Posterior cingulate gyrus (tissue), 11 donors: Measurements from ENCODE around the gene CCM2.
A peak's percentile ranks its signal among the peaks of the same experiment; 100 is the strongest.
"Not testable (repeated sequence)": the region's sequence is repeated elsewhere in the genome, so short reads cannot be mapped to it uniquely, and the experiment has no call there.

Source experiments
- DNase-seq, 10 donors: peaks; one replicate each; pipeline versions ENCODE4 v3.0.0 to v3.0.0-alpha.2; 2020 to 2021; ENCODE audit warnings: mixed read lengths in 3 of 10
- intact Hi-C: fragments of 100-400 bp; cut with DNase I; formaldehyde crosslinking; loops from one replicate; pipeline ENCODE4 v1.15.1; 2023

The CCM2 gene

GRCh38 chr7:45026984-45027773 is 27.2 kb downstream of the CCM2 start:
- intact Hi-C loops = no loop called here
- DNase-seq = no peak

GRCh38 chr7:45027774-45028114 is 27.7 kb downstream of the CCM2 start:
- no peak for DNase-seq
- intact Hi-C loops = no loop called here

- no peak for DNase-seq
- intact Hi-C loops = no loop called here
These were observed 28.3 kb downstream of the CCM2 start for GRCh38 chr7:45028138-45028919.

- intact Hi-C loops = no loop called here
- DNase-seq = no peak
These were observed 28.9 kb downstream of the CCM2 start for GRCh38 chr7:45028920-45029344.

- DNase-seq = no peak
- intact Hi-C loops = no loop called here
These were observed 31.8 kb downstream of the CCM2 start for GRCh38 chr7:45031829-45032228.

- DNase-seq = no peak
- intact Hi-C loops = no loop called here
These were observed 32.4 kb downstream of the CCM2 start for GRCh38 chr7:45032421-45032820.

GRCh38 chr7:45033261-45033930 is 33.4 kb downstream of the CCM2 start:
- DNase-seq = no peak
- intact Hi-C loops = no loop called here

GRCh38 chr7:45033931-45034290 is 33.9 kb downstream of the CCM2 start:
- intact Hi-C loops = no loop called here
- DNase-seq = peak in 1 of 10 donors; percentile 17

GRCh38 chr7:45034710-45035109 is 34.7 kb downstream of the CCM2 start:
- intact Hi-C loops, DNase-seq: not testable (repeated sequence)

- intact Hi-C loops = no loop called here
- no peak for DNase-seq
These were observed 35.4 kb downstream of the CCM2 start for GRCh38 chr7:45035371-45035770.

- no peak for DNase-seq
- intact Hi-C loops = no loop called here
These were observed 35.9 kb downstream of the CCM2 start for GRCh38 chr7:45035893-45036292.

GRCh38 chr7:45036317-45036716 is 36.3 kb downstream of the CCM2 start:
- intact Hi-C loops = no loop called here
- no peak for DNase-seq

GRCh38 chr7:45036796-45037195 is 36.8 kb downstream of the CCM2 start:
- intact Hi-C loops = no loop called here
- no peak for DNase-seq

GRCh38 chr7:45037876-45038275 is 37.9 kb downstream of the CCM2 start:
- intact Hi-C loops = no loop called here

GRCh38 chr7:45039106-45039505 is 39.1 kb downstream of the CCM2 start:
- DNase-seq = no peak
- intact Hi-C loops = no loop called here

More at GRCh38 chr7:45037876-45038275, 37.9 kb downstream of the CCM2 start:
- no peak for DNase-seq

GRCh38 chr7:45044338-45044737 is 44.3 kb downstream of the CCM2 start:
- intact Hi-C loops = no loop called here
- no peak for DNase-seq

GRCh38 chr7:45048748-45049147 is 48.7 kb downstream of the CCM2 start:
- intact Hi-C loops = no loop called here
- DNase-seq = no peak

- intact Hi-C loops = no loop called here
- no peak for DNase-seq
These were observed 50.2 kb downstream of the CCM2 start for GRCh38 chr7:45050198-45050597.

GRCh38 chr7:45052011-45052410 is 52.0 kb downstream of the CCM2 start:
- intact Hi-C loops = no loop called here
- DNase-seq = no peak

- DNase-seq = no peak
- intact Hi-C loops = no loop called here
These were observed 53.4 kb downstream of the CCM2 start for GRCh38 chr7:45053401-45053800.

GRCh38 chr7:45053941-45054340 is 53.9 kb downstream of the CCM2 start:
- no peak for DNase-seq
- intact Hi-C loops = no loop called here

- DNase-seq = no peak
- intact Hi-C loops = no loop called here
These were observed 54.4 kb downstream of the CCM2 start for GRCh38 chr7:45054442-45054841.
